HG03196 (cell line): ENCODE results near the gene ST14.
A peak's percentile ranks its signal among the peaks of the same experiment; 100 is the strongest.
"Not testable (repeated sequence)": the region's sequence is repeated elsewhere in the genome, so short reads cannot be mapped to it uniquely, and the experiment has no call there.

Source experiments
- ATAC-seq: cut with Tn5 transposase; IDR thresholded peaks from one replicate; pipeline ENCODE4 v1.9.1; 2021; ENCODE audit not compliant: unreplicated experiment

ST14 gene

DNA sequence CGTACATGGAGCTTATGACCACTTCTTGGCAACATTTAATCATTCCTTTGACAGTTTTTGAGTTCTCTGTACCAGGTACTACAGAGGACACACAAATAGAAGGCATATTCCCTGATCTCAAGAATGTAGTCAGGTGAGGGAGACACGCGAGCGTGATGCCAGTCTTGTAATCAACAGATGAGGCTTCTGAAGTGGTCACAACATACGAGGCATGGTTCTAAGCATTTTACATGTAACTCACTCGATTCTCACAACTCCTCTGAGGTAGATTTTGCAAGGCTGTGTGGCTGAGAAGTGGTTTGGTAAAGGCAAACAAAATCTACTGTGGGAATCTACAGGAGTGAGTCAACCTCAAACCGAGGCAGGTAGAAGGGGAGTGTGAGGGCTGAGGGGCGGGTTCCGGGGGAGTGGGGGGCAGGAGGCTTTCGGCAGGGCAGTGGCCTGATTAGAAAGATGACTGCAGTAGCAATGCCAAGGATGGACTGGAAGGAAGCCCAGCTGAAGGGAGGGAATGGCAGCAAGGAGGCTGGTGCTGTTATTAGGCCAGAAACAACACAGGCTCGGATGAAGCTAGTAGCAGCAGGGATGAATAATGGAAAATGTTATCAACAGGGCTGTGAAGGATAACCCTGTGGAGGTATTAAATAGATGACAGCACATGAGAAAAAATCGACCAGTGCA lies 63.8 kb downstream of the ST14 start:
- no peak for ATAC-seq

DNA sequence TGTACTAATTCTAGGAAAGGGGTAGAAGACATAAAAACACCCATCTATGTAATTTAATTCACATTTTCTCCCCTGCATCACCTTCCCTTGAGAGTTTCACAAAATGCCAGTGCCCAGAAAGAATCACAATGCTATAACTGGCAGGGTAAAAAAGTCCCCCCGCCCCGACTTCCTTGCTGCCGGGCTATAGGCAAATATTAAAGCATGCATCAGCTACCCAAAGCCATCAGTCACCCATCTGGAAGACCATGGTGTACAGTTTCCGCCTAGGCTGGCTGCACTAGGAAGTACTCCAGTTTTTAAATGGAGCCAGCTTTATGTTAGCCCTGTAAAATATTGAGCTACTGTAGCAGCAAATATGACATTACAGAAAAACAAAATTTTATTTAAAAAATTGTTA lies 67.8 kb downstream of the ST14 start:
- ATAC-seq, result no peak

DNA sequence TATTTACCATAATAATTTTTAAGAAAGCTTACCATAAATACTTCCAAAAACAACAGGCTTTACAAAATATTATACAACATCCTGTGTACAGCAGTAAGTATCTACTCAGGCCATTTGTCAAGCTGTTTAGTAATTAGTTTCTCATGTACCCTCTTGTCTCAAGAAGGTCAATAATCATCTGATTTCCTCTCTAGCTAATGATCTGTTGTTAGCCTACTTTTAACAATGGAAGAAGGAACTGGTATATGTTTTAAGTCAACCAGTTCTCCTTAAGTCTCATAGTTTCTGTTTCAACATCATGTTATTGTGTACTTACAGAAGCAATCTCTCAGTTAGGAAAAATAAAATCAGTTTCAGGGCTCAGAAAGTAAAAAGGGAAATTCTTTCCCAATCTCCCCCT lies 73.9 kb downstream of the ST14 start:
- ATAC-seq, result not testable (repeated sequence)

DNA sequence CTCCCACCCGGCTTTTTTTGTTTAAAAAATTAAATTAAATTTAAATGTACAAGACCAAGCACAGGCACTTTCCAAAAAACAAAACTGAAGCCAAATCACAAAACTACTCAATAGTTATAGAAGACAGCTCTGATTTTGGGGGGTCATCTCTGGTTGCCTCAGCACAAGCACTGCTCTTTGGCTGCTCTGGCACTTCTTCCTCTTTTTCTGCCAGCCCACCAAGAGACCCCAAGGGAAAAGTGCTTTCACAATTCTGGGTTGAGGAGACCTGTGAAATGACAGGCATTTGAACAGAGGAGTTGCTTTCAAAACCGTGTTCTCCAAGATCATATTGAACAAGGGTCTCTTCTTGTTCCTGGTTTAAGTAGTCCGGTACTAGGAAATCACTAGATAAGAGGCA lies 74.3 kb downstream of the ST14 start:
- not testable (repeated sequence) for ATAC-seq

DNA sequence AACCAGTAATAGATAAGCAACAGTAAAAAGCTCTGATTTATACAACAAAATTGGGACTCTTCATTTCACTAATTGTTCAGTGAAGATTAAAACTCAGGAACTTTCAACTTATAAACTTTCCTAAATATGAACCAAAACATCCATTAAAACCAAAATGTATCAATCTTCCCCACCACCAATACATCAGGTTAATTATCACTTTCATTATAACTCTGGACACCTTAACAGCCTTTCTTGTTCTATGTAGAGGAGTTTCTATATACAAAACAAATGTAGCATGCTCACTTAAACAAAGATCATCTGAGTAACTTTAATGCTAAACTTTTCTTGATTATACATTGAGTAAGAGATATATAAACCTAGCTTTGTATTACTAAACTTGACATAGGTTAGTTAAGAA lies 74.7 kb downstream of the ST14 start:
- no peak for ATAC-seq

DNA sequence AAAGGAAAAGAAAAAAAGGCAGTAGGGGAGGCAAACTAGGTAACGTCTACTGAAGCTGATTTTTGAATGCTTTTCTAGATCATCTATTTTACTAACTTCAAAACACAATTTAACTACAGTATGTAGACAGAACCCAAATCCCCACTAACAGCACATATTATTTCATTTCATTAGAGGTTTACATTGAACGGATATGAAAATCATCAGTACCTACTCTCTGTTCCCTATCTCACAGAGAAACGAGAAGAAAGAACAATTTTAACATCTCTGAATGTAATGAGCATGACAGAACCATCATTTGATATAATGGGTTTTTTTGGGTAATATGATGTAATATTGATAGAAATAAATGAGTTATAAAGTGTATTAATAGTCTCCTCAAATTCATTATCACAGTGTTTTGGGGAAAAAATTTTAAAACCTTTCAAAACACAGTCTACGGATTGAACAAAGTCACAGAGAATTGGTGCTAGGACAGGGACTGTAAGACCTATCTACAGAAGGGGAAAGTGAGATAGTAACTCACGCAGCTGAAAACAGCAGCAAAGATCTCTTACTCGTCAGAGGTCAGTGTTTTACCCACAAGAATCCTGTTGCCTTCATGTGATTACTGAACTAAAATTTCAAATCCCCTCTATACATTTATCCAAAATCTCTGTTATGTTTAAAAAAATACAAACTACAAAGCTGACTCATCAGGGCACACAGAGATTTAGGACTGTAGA lies 77.9 kb downstream of the ST14 start:
- no peak for ATAC-seq

DNA sequence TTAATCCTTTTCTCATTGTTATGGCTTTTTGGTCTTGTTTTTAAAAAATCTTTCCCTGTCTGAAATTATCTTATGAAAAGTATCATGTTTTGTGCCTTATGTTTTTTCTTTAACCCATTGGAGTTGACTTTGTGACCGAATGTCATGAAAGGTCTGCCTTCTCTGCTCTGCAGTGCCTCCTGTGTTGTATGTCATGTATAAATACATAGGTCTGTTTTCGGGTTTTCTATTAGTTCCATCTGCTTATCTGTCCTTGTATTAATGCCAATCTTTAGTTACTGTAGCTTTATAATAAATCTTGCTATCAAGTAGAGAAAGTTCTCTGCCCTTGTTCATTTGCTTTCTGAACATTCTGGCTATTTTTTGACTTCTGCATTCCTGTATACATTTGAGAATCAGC lies 82.1 kb downstream of the ST14 start:
- no peak for ATAC-seq

DNA sequence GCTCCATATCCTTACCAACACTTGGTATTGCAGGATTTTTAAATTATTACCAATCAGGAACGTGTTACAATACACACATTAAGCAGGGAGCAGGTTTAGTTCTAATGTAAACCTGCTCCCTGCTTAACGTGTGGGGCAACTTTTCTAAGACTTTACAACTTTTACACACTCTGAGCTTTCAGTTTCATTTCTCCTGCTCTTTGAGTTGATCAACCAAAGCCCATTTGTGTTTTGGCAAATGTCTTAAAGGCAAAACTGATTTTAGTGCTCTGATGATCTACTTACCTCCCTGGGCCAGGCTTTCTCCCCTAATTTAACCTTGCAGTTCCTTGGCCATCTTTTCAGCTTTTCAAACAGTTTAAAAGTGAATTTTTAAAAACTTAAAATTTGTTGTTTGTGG lies 84.2 kb downstream of the ST14 start:
- ATAC-seq, result peak; percentile 72

DNA sequence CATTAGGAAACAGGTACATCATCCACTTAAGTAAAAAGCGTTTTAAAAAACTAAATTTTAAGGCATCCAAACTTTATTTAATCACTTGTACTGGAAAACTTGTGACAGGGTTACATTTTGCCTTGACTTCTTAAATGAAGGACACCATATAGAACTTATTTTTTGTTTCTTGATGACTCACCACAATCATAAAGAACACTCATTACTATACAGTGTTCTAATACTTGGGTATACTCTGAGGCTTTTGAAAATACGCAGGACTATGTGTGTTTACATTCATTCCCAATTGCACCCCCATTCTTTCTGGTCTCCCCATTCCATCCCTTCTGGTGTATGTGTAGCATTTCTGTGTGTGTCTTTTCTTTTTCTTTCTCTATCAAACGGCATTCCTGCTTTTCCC lies 85.3 kb downstream of the ST14 start:
- no peak for ATAC-seq

DNA sequence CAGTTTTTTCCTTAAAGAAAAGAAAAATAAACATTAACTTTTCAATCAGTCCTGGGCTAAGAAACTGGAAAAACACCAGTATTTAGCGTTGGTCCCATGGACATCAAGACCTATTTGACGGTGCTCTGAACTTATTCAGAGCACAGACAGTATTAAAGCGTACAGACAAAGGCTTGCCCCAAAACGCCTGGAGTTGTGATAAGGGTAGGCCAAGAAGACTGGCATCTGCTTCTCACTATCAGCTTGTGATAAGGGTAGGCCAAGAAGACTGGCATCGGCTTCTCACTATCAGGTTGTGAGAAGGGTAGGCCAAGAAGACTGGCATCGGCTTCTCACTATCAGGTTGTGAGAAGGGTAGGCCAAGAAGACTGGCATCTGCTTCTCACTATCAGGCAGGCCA lies 85.8 kb downstream of the ST14 start:
- ATAC-seq, result not testable (repeated sequence)

DNA sequence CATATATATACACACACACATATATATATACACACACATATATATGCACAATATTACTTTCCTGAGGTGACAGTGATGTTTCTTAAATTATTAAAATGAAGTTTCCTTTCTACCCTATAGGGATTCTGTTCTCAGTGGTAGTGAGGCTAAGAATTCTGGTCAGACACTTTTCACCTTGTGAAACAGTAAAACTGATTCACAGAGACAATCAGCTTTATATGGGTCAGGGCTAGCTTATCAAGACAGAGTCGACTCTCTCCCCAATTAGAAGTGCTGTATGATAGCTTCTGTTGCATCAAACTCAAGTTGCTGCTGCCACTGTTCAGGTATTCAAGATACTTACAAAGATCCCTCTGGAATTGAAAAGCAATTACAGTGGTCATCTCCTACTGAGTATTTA lies 86.7 kb downstream of the ST14 start:
- no peak for ATAC-seq

DNA sequence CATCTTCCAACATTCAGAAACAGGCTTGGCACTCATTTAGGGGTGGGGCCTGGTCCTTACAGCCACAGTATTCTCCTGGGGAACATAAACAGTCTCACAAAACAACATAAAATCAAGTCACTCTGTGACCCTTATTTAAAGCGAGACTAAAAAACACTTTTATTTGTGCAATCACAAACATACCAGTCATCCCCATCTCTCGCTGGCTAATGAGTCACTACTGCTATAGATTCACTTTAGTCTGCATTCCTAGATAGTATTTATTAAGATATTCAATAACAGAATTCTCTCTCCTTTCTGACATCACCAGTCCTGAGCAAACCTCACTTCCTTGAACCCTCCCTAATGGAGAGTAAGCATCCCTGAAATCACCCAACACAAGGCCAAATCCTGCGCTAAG lies 87.2 kb downstream of the ST14 start:
- ATAC-seq, result no peak

DNA sequence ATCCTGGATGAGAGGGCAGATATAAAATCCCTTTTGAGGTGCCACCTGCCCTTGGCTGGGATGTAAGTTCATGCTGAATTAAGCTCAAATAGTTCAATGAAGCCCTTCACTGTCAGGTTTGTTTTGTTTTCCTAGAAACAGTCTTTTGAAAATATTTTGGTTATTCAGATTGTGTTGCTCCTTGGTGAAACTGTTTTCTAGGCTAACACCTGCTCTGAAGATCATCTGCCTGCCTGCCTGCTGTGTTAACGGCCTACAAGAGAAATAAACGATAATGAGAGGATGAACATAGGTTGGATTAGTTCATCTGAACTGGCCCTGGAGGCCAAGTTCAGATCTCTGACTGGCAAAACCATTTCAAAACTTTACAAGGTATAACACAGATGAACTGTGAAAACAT lies 87.7 kb downstream of the ST14 start:
- no peak for ATAC-seq

DNA sequence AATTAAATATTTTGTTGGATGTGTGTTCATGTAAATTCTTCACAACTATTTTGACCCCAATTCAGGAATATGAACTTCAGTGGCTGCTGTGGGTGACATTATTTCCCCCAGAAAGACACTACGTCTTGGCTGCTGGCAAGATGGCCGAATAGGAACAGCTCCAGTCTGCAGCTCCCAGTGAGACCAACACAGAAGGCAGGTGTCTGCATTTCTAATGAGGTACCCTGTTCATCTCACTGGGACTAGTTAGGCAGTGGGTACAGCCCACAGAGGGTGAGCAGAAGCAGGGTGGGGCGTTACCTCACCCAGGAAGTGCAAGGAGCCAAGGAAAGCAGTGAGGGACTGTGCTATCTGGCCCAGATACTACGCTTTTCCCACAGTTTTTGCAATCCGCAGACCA lies 89.8 kb downstream of the ST14 start:
- ATAC-seq, result no peak

DNA sequence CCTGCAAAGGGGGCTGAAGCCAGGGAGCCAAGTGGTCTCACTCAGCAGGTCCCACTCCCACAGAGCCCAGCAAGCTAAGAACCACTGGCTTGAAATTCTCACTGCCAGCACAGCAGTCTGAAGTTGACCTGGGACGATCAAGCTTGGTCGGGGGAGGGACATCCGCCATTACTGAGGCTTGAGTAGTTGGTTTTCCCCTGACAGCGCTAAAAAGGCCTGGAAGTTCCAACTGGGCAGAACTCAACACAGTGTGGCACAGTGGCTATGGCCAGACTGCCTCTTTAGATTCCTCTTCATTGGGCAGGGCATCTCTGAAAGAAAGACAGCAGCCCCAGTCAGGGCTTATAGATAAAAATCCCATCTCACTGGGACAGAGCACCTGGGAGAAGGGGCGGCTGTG lies 90.3 kb downstream of the ST14 start:
- not testable (repeated sequence) for ATAC-seq

DNA sequence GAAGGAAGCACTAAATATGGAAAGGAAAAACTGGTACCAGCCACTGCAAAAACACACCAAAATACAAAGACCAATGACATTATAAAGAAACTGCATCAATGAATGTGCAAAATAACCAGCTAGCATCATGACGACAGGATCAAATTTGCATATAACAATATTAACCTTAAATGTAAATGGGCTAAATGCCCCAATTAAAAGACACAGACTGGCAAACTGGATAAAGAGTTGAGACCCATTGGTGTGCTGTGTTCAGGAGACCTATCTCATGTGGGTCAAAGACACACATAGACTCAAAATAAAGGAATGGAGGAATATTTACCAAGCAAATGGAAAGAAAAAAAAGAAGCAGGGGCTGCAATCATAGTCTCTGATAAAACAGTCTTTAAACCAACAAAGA lies 92.2 kb downstream of the ST14 start:
- not testable (repeated sequence) for ATAC-seq
